ENCODE data around the gene CSHL1. TPM values are rescaled to one million over a fixed set of nuclear protein-coding genes. Genes with fewer than 3 reads are reported as not detected.
"Not testable (repeated sequence)": the region's sequence is repeated elsewhere in the genome, so short reads cannot be mapped to it uniquely, and the experiment has no call there.

The CSHL1 gene
- total RNA-seq, 6 donors from 2014 or later: not detected

GRCh38 chr17:63880706-63881105, 30.4 kb downstream of the CSHL1 start:
- WGBS, 2 donors: 88 to 90% methylated on average over 4 to 12 of the region's 12 CpGs
- Histone ChIP-seq H3K4me3 (no peak overlapping the region), H3K4me1 (no peaks in the 10 kb centered on the region), H3K27me3 (no peaks in the 10 kb centered on the region), H3K36me3 (no peaks in the 10 kb centered on the region), H3K9me3 (no peaks in the 10 kb centered on the region), H3K27ac (no peak overlapping the region)
- TF ChIP-seq POLR2A (IDR thresholded peaks at IDR 0.05) (no peak), EP300 (IDR thresholded peaks at IDR 0.05) (no peak), POLR2AphosphoS5 (IDR thresholded peaks at IDR 0.05) (no peak)
- TF ChIP-seq, protein P1, sequence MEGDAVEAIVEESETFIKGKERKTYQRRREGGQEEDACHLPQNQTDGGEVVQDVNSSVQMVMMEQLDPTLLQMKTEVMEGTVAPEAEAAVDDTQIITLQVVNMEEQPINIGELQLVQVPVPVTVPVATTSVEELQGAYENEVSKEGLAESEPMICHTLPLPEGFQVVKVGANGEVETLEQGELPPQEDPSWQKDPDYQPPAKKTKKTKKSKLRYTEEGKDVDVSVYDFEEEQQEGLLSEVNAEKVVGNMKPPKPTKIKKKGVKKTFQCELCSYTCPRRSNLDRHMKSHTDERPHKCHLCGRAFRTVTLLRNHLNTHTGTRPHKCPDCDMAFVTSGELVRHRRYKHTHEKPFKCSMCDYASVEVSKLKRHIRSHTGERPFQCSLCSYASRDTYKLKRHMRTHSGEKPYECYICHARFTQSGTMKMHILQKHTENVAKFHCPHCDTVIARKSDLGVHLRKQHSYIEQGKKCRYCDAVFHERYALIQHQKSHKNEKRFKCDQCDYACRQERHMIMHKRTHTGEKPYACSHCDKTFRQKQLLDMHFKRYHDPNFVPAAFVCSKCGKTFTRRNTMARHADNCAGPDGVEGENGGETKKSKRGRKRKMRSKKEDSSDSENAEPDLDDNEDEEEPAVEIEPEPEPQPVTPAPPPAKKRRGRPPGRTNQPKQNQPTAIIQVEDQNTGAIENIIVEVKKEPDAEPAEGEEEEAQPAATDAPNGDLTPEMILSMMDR (IDR thresholded peaks at IDR 0.05): no peak
- ATAC-seq (ENCODE audit: low FRiP score in 2 of 2) (no peak), DNase-seq (peak in 1 of 2 donors; percentile 52)

DNA sequence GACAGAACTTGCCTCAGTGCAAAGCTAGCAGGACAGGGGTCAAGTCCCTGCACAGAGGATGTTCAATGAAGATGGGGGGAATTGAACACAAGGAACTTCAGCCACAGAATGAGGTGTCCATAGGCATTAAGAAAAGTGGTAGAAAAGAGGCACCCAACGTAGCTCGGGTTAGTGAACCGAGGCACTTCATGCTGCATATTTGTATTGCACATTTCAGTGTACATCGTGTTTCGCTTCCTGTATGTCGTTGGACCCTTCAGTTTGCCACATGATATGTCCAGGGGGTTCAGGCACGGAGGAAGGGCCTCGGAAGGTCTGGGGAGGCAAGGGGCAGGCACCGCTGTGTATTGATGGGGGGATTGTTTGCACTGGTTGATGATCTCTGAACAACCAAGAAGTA, 32.6 kb downstream of the CSHL1 start:
- not testable (repeated sequence) for H3K4me3 ChIP-seq; DNase-seq; H3K9me3 ChIP-seq; ATAC-seq (ENCODE audit: low FRiP score in 2 of 2); H3K4me1 ChIP-seq; H3K27ac ChIP-seq; H3K36me3 ChIP-seq; H3K27me3 ChIP-seq
- WGBS, 2 donors: 80 to 94% methylated on average over 9 of the region's 9 CpGs

DNA sequence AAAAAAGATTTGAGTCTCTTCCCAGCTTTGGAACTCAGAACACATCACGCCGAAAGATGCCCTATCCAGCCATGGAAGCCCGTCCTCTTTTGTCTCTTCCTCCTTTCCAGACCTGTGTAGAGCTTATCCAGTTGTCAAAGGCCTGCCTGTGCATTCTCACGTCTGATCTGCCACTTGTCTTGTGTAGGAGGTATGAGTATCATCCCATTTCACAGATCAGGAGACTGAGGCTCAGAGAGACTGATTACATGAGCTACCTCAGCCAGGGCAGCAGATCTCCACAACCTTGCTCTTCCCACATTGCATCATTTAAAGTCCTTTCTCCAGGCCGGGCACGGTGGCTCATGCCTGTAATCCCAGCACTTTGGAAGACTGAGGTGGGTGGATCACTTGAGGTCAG, 36.4 kb downstream of the CSHL1 start:
- not testable (repeated sequence) for ATAC-seq (ENCODE audit: low FRiP score in 2 of 2); H3K4me3 ChIP-seq; H3K36me3 ChIP-seq; H3K27me3 ChIP-seq; DNase-seq; H3K9me3 ChIP-seq; H3K4me1 ChIP-seq; H3K27ac ChIP-seq
- 84% methylated on average over 6 of the region's 6 CpGs for WGBS, 2 donors

DNA sequence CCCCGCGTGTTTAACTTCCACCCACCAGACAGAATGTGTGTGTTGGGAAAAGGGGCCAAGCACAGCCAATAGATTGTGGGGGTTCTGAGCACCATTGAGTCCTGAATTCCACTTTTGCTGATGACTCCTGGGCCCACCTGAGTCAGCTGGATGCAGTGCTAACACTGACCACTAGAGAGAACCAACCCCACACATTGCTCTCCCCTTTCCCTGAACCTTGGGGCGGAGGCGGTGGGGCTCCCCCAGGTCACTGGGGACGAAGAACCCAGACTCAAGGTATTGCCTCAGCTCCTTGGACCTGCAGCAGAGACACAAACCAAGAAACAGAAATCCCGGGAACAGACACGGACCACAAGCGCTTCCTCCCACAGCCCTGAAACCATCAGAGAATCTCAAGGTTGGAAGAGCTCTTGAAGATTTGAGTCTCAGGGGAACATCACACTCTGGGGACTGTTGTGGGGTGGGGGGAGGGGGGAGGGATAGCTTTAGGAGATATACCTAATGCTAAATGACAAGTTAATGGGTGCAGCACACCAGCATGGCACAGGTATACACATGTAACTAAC, 36.9 kb downstream of the CSHL1 start:
- ATAC-seq (ENCODE audit: low FRiP score in 2 of 2); DNase-seq; H3K36me3 ChIP-seq; H3K27me3 ChIP-seq; H3K27ac ChIP-seq; H3K4me1 ChIP-seq; H3K4me3 ChIP-seq; H3K9me3 ChIP-seq: not testable (repeated sequence)
- WGBS, 2 donors: 75 to 79% methylated on average over 4 to 6 of the region's 8 CpGs

DNA sequence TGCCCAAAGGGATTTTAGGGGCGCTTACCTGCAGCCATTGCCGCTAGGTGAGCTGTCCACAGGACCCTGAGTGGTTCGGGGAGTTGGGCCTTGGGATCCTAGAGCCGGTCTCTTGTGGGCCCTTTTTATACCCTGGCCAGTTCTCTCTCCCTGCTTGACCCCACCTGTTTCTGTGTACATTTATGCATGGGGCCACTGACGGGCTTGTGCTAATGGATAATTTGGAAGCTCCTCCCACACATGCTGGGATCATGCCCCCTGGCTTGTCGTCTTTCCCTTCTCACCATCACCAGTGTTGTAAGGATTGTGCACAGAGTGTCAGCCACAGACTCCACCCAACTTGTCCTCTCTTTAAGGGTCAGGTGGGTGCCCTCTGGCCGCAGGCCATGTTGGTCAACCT, 37.5 kb downstream of the CSHL1 start, which contains the start of gene CSH2:
Gene CSH2, minus strand, starts transcription at position 101 of the 400 bp plus-strand sequence. Its CDS starts 63 bp downstream, at position 38.
- not testable (repeated sequence) for H3K36me3 ChIP-seq; H3K4me3 ChIP-seq; DNase-seq; H3K4me1 ChIP-seq; H3K27ac ChIP-seq; H3K27me3 ChIP-seq; H3K9me3 ChIP-seq; ATAC-seq (ENCODE audit: low FRiP score in 2 of 2)
- 72 to 80% methylated on average over 1 to 3 of the region's 7 CpGs for WGBS, 2 donors

GRCh38 chr17:63871646-63872365, 39.3 kb downstream of the CSHL1 start:
- DNase-seq; H3K27ac ChIP-seq; ATAC-seq (ENCODE audit: low FRiP score in 2 of 2); H3K36me3 ChIP-seq; H3K4me1 ChIP-seq; H3K9me3 ChIP-seq; H3K27me3 ChIP-seq; H3K4me3 ChIP-seq: not testable (repeated sequence)
- 88 to 96% methylated on average over 10 to 15 of the region's 15 CpGs for WGBS, 2 donors

DNA sequence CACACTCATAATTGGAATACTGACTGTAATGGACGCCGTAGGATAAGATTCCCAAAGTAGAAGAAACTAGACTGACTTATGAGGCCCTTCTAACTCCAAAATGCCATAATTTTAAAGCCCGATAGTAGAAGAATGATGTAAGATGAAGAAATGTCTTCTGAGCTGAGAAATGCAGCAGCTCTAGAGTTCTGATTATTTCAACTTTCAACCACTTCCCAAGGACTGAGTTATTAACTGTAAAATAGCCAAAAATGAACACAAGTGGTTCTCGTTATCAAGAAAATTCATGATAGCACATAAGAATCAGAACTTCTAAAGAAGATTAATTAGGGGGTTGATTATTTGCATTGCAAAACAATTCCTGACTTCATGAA, 40.8 kb downstream of the CSHL1 start:
- H3K27me3 ChIP-seq; H3K36me3 ChIP-seq; DNase-seq; H3K4me3 ChIP-seq; H3K9me3 ChIP-seq; H3K27ac ChIP-seq; H3K4me1 ChIP-seq; ATAC-seq (ENCODE audit: low FRiP score in 2 of 2): not testable (repeated sequence)
- 80 to 93% methylated on average over 4 of the region's 4 CpGs for WGBS, 2 donors

DNA sequence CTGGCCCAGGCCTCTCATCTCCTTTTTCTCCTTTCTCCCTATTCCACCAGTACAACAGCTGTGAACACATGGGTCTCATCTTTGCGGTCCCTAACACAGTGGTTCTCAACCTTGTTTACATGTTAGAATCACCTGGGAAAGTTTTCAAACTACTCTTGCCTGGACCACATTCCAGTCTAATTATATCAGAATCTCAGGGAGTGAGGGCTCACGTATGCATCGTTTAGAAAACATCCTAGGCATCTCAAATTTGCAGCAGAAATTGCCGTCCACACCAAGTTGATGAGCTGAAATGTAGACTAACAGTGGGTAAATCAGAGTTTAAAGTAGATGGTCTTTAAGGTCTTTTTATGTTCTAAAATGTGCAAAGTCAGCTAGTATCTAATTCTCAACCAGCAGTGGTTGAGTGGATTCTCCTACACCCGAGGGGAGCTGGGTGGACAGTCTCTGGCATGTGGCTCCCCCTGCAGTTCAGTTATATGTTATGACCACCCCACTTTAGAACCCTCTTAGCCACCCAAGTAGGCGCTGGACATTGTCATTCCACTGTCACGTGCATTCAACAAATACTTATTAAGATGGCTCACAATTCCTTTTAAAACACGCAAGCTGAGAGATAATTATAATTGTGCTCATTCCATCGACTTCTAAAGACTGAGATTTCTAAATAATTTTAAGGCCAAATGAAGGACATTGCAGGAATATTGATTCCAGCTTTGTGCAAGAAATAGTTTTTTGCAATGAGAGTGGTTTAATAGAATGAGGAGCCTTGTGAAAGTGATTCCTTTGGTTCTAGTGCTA, 41.4 kb downstream of the CSHL1 start:
- H3K4me3 ChIP-seq; H3K4me1 ChIP-seq; H3K27ac ChIP-seq; ATAC-seq (ENCODE audit: low FRiP score in 2 of 2); H3K27me3 ChIP-seq; H3K9me3 ChIP-seq; H3K36me3 ChIP-seq; DNase-seq: not testable (repeated sequence)
- TF ChIP-seq, protein P1 (IDR thresholded peaks at IDR 0.05): peak in 1 of 6 experiments; percentile 7
- WGBS, 2 donors: 55 to 57% methylated on average over 9 of the region's 9 CpGs

- peak; percentile 61 to 62 for ATAC-seq (ENCODE audit: low FRiP score in 2 of 2)
- not testable (repeated sequence) for H3K4me3 ChIP-seq, H3K27me3 ChIP-seq, H3K4me1 ChIP-seq, DNase-seq, H3K9me3 ChIP-seq, H3K27ac ChIP-seq, H3K36me3 ChIP-seq
- 64 to 77% methylated on average over 3 to 5 of the region's 7 CpGs for WGBS, 2 donors
These were observed 44.4 kb downstream of the CSHL1 start for GRCh38 chr17:63866625-63867024.

All from upper lobe of left lung (tissue), 6 donors.